Endodermal cell (in vitro differentiated cells): ENCODE data around the gene BPIFA1. TPM values are rescaled to one million over a fixed set of nuclear protein-coding genes. Genes with fewer than 3 reads are reported as not detected.

ENCODE experiments used
- DNase-seq: peaks from one replicate; pipeline ENCODE4 v3.0.0-alpha.2; 2017
- H3K27ac ChIP-seq: 2 replicates; pipeline ENCODE4 v1.5.1; 2013; ENCODE audit warnings: mild to moderate bottlenecking, low read depth, low read length, moderate library complexity
- H3K27me3 ChIP-seq: 2 replicates; pipeline ENCODE4 v1.6.1; 2013; ENCODE audit warnings: mild to moderate bottlenecking, low read length, moderate library complexity; ENCODE audit not compliant: insufficient read depth, control insufficient read depth, poor library complexity, severe bottlenecking
- H3K36me3 ChIP-seq: 2 replicates; pipeline ENCODE4 v1.7.0; 2013; ENCODE audit warnings: mild to moderate bottlenecking, low read length, moderate library complexity; ENCODE audit not compliant: control insufficient read depth, insufficient read depth
- H3K4me1 ChIP-seq: one replicate; pipeline ENCODE4 v1.7.0; 2013; ENCODE audit warnings: low read length; ENCODE audit not compliant: control insufficient read depth, insufficient read depth
- H3K4me3 ChIP-seq: 2 replicates; pipeline ENCODE4 v1.5.1; 2013; ENCODE audit warnings: mild to moderate bottlenecking, low read length, moderate library complexity
- H3K9ac ChIP-seq: 2 replicates; pipeline ENCODE4 v1.6.1; 2013; ENCODE audit warnings: mild to moderate bottlenecking, low read length, moderate library complexity; ENCODE audit not compliant: poor library complexity, severe bottlenecking; ENCODE audit errors: extremely low read depth
- H3K9me3 ChIP-seq: 2 replicates; pipeline ENCODE4 v1.6.1; 2013; ENCODE audit warnings: mild to moderate bottlenecking, low read length, moderate library complexity; ENCODE audit not compliant: control insufficient read depth
- H3K27ac Mint-ChIP-seq: 2 replicates; pipeline ENCODE4 v1.8.0; 2020; ENCODE audit warnings: mixed read lengths
- H3K27me3 Mint-ChIP-seq: 2 replicates; pipeline ENCODE4 v1.8.0; 2021; ENCODE audit warnings: mild to moderate bottlenecking, mixed read lengths; ENCODE audit not compliant: insufficient read depth
- H3K36me3 Mint-ChIP-seq: 2 replicates; pipeline ENCODE4 v1.8.0; 2020; ENCODE audit warnings: low read depth, mixed read lengths
- H3K4me1 Mint-ChIP-seq: 2 replicates; pipeline ENCODE4 v1.8.0; 2020; ENCODE audit warnings: mixed read lengths
- H3K4me3 Mint-ChIP-seq: 2 replicates; pipeline ENCODE4 v1.8.0; 2020; ENCODE audit warnings: mild to moderate bottlenecking, moderate library complexity, mixed read lengths
- H3K9me3 Mint-ChIP-seq: 2 replicates; pipeline ENCODE4 v1.8.0; 2020; ENCODE audit warnings: mild to moderate bottlenecking, mixed read lengths
- WGBS, 2 experiments: methylation state at CpG; one replicate each; pipeline versions ENCODE4 v1.1.5 to v1.1.7; 2013; ENCODE audit warnings: missing lambda C conversion rate in 2 of 2, mixed read lengths in 1 of 2; ENCODE audit not compliant: insufficient coverage in 1 of 2, insufficient read length in 1 of 2; 5-methylcytosine and 5-hydroxymethylcytosine counted together
- total RNA-seq, 2 donors: library from RNA; stranded (reverse); fragmentation: NEBNext Ultra II Directional in 1 of 2; extraction: Animal tissue kit (Norgen Biotek cat#: 25700) in 1 of 2; gene quantifications; 2 replicates in 1 of 2; 3 replicates in 1 of 2; pipeline ENCODE4 v1.2.1, GENCODE V29; 2021
- TF ChIP-seq, protein P1 (sequence below): fragments of 200-600 bp; sonication (generic); conservative IDR thresholded peaks from 2 replicates; pipeline ENCODE4 v1.5.0; 2021; ENCODE audit warnings: antibody characterized with exemption, mild to moderate bottlenecking

BPIFA1 gene
- total RNA-seq, 2 donors from 2014 or later, result 1.4 TPM; not detected in 1

DNA sequence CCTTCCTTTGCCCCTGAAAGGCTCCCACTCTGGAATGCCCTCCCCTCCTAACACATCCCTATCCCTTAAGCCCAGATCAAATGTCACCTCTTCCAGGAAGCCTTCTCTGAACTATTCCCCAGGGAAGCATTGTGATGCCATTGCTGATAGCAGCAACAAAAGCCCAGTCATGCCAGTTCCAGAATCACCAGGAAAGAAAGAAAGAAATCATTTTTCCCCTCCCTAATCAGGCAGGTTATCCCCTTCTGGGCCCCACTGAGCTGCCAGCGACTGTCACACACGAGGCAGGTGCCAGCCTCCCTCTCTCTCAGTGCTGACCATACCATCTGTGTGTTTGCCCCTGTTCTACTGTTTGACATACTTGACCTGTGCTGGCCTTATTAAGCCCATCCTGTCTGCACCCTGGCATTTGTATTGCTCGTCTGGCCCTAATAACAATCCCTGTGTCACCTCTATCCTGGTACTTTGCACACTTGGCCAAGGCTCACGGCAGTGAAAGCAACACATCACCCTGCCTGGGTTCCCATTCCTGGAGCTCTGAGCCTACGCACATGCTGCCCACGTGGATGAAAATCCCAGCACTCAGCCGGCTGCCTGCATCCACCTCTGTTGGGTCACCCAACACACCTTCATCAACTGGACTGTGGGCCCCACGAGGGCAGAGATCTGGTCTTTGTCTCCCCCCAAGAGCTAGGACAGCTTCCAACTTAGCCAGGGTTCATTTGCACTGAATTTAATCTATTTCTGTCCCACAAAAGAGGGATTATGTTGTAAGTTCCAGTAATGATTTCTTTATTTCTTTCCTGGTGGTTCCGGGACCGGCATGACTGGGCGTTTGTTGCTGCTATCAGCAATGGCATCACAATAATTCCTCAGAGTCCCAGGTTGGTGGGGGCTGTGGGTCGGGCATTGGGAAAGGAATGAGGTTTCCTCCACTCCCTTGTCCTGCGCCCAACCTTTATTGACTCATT lies 42.0 kb downstream of the BPIFA1 start:
- Histone ChIP-seq H3K27ac (no peak overlapping the region), H3K4me1 (no peaks in the 10 kb centered on the region), H3K9ac (no peak overlapping the region), H3K4me3 (no peak overlapping the region), H3K27me3 (no peaks in the 10 kb centered on the region), H3K36me3 (no peaks in the 10 kb centered on the region), H3K9me3 (no peaks in the 10 kb centered on the region)
- Mint-ChIP-seq H3K36me3 (no peaks in the 10 kb centered on the region), H3K9me3 (no peaks in the 10 kb centered on the region), H3K27ac (peak overlapping the region; percentile 32), H3K4me1 (peaks cover 17% of the 10 kb centered on the region), H3K4me3 (no peak overlapping the region), H3K27me3 (peaks cover 4% of the 10 kb centered on the region)
- DNase-seq, result no peak
- TF ChIP-seq, protein P1, sequence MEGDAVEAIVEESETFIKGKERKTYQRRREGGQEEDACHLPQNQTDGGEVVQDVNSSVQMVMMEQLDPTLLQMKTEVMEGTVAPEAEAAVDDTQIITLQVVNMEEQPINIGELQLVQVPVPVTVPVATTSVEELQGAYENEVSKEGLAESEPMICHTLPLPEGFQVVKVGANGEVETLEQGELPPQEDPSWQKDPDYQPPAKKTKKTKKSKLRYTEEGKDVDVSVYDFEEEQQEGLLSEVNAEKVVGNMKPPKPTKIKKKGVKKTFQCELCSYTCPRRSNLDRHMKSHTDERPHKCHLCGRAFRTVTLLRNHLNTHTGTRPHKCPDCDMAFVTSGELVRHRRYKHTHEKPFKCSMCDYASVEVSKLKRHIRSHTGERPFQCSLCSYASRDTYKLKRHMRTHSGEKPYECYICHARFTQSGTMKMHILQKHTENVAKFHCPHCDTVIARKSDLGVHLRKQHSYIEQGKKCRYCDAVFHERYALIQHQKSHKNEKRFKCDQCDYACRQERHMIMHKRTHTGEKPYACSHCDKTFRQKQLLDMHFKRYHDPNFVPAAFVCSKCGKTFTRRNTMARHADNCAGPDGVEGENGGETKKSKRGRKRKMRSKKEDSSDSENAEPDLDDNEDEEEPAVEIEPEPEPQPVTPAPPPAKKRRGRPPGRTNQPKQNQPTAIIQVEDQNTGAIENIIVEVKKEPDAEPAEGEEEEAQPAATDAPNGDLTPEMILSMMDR, result no peak
- 76 to 78% methylated on average over 8 to 11 of the region's 13 CpGs for WGBS, 2 experiments

DNA sequence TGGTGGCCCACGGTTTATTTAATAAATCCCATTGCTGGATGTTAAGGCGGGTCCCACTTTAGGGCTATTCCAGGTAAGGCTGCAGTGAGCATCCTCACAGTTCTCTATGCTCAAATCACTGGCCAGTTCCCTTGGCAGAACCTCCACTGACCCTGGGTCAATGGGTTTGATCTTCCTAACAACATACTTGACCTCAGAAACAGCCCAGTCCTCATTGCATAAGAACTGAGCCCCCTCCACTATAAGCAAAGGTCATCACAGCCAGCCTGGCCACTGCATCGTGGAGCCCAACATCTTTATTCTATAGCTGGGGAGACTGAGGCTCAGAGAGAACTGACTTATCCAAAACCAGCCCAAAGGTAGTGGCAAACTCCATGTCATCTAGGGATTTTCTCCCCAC lies 42.9 kb downstream of the BPIFA1 start:
- TF ChIP-seq, protein P1, result no peak

GRCh38 chr20:33279261-33279910 lies 43.6 kb downstream of the BPIFA1 start:
- 91 to 93% methylated on average over 4 to 5 of the region's 6 CpGs for WGBS, 2 experiments

More for the DNA sequence above, 42.9 kb downstream of the BPIFA1 start:
- Histone ChIP-seq H3K27me3 (no peaks in the 10 kb centered on the region), H3K9me3 (no peaks in the 10 kb centered on the region), H3K36me3 (no peaks in the 10 kb centered on the region), H3K4me1 (no peaks in the 10 kb centered on the region), H3K27ac (no peak overlapping the region), H3K9ac (no peak overlapping the region), H3K4me3 (no peak overlapping the region)
- Mint-ChIP-seq H3K27ac (no peak overlapping the region), H3K9me3 (no peaks in the 10 kb centered on the region), H3K4me3 (no peak overlapping the region), H3K36me3 (no peaks in the 10 kb centered on the region), H3K4me1 (peaks cover 17% of the 10 kb centered on the region), H3K27me3 (peaks cover 2% of the 10 kb centered on the region)
- peak; percentile 16 for DNase-seq
- WGBS, 2 experiments, result 89 to 100% methylated on average over 3 of the region's 3 CpGs

More at GRCh38 chr20:33279261-33279910, 43.6 kb downstream of the BPIFA1 start:
- TF ChIP-seq, protein P1, result no peak
- Histone ChIP-seq H3K27me3 (no peaks in the 10 kb centered on the region), H3K27ac (no peak overlapping the region), H3K36me3 (no peaks in the 10 kb centered on the region), H3K9ac (no peak overlapping the region), H3K4me1 (no peaks in the 10 kb centered on the region), H3K4me3 (no peak overlapping the region), H3K9me3 (no peaks in the 10 kb centered on the region)
- Mint-ChIP-seq H3K4me3 (no peak overlapping the region), H3K4me1 (peaks cover 17% of the 10 kb centered on the region), H3K36me3 (no peaks in the 10 kb centered on the region), H3K27ac (no peak overlapping the region), H3K27me3 (peaks cover 2% of the 10 kb centered on the region), H3K9me3 (no peaks in the 10 kb centered on the region)
- peak; percentile 30 for DNase-seq
